HepG2 (cell line): Measurements from ENCODE around the gene CSNK2A1. TPM values are rescaled to one million over a fixed set of nuclear protein-coding genes. Genes with fewer than 3 reads are reported as not detected.

ENCODE experiments used
- ELF1 ChIP-seq: sonication (generic); formaldehyde crosslinking; IDR thresholded peaks from 2 replicates; pipeline ENCODE4 v1.4.0; 2020; ENCODE audit warnings: missing genetic modification reagents
- ELF3 ChIP-seq: IDR thresholded peaks from 2 replicates; pipeline ENCODE4 v1.6.1; 2016; ENCODE audit warnings: missing genetic modification reagents, missing compliant biosample characterization
- HDAC1 ChIP-seq: sonication (generic); formaldehyde crosslinking; IDR thresholded peaks from 2 replicates; pipeline ENCODE4 v1.5.1; 2020; ENCODE audit warnings: mild to moderate bottlenecking, missing genetic modification reagents
- MED8 ChIP-seq: sonication (generic); formaldehyde crosslinking; IDR thresholded peaks from 2 replicates; pipeline ENCODE4 v1.8.1; 2023; ENCODE audit warnings: mild to moderate bottlenecking, missing genetic modification reagents; ENCODE audit not compliant: insufficient replicate concordance
- NFKB2 ChIP-seq: sonication (generic); formaldehyde crosslinking; IDR thresholded peaks from 2 replicates; pipeline ENCODE4 v1.4.0; 2020; ENCODE audit warnings: missing genetic modification reagents, borderline replicate concordance
- NR2F1 ChIP-seq, 2 experiments: fragments of 450-650 bp in 1 of 2; formaldehyde crosslinking in 1 of 2; IDR thresholded peaks; 2 replicates each; pipeline versions ENCODE4 v1.5.0 to v1.6.1; 2016 to 2020; ENCODE audit warnings: mild to moderate bottlenecking in 1 of 2, missing compliant biosample characterization in 1 of 2, missing genetic modification reagents in 1 of 2, moderate library complexity in 1 of 2
- ZNF12 ChIP-seq: sonication (generic); formaldehyde crosslinking; IDR thresholded peaks from 2 replicates; pipeline ENCODE4 v1.5.0; 2020; ENCODE audit warnings: missing genetic modification reagents
- ZNF337 ChIP-seq: sonication (generic); formaldehyde crosslinking; IDR thresholded peaks from 2 replicates; pipeline ENCODE4 v1.5.1; 2020; ENCODE audit warnings: missing genetic modification reagents, low read depth, mild to moderate bottlenecking, borderline replicate concordance
- ZNF781 ChIP-seq: sonication (generic); formaldehyde crosslinking; IDR thresholded peaks from 2 replicates; pipeline ENCODE4 v1.5.1; 2020; ENCODE audit warnings: borderline replicate concordance, mild to moderate bottlenecking, missing genetic modification reagents; ENCODE audit errors: not compliant biosample characterization
- polyA plus RNA-seq, 8 experiments: library from polyadenylated mRNA; depleted of rRNA in 3 of 8; stranded (reverse) in 7 of 8; unstranded in 1 of 8; fragments of >200 nt; fragmentation: Illumina TruSeq in 4 of 8; extraction: Trizol in 4 of 8; gene quantifications; 2 replicates each; pipeline versions ENCODE4 v1.2.1 to v1.2.3, GENCODE V29; 2011 to 2016; ENCODE audit warnings: low read depth in 4 of 8, missing spikeins in 1 of 8, mixed read lengths in 1 of 8; ENCODE audit not compliant: insufficient read depth in 1 of 8
- total RNA-seq, 5 experiments: library from RNA; depleted of rRNA; stranded (reverse); fragments of >200 nt; fragmentation: Illumina TruSeq; extraction: Trizol; gene quantifications; 2 replicates each; pipeline ENCODE4 v1.2.3, GENCODE V29; 2016; ENCODE audit warnings: low read depth in 1 of 5
- TF ChIP-seq, protein P1 (sequence below): sonication (generic); formaldehyde crosslinking; IDR thresholded peaks from 2 replicates; pipeline ENCODE4 v1.9.0; 2021; ENCODE audit warnings: mild to moderate bottlenecking, missing genetic modification reagents
- TF ChIP-seq, protein P2 (sequence below): sonication (generic); formaldehyde crosslinking; IDR thresholded peaks from 2 replicates; pipeline ENCODE4 v1.8.0; 2022; ENCODE audit warnings: mild to moderate bottlenecking, missing genetic modification reagents; ENCODE audit not compliant: insufficient replicate concordance
- TF ChIP-seq, protein P3 (sequence below): sonication (generic); formaldehyde crosslinking; IDR thresholded peaks from 2 replicates; pipeline ENCODE4 v1.5.0; 2020; ENCODE audit warnings: mild to moderate bottlenecking, missing genetic modification reagents, borderline replicate concordance
- TF ChIP-seq, protein P4 (sequence below): sonication (generic); formaldehyde crosslinking; IDR thresholded peaks from 2 replicates; pipeline ENCODE4 v1.4.0; 2020; ENCODE audit warnings: missing genetic modification reagents; ENCODE audit errors: not compliant biosample characterization
- TF ChIP-seq, protein P5 (sequence below): sonication (generic); formaldehyde crosslinking; conservative IDR thresholded peaks from 2 replicates; pipeline ENCODE4 v1.4.0; 2020; ENCODE audit warnings: missing genetic modification reagents

CSNK2A1 gene
- total and polyA plus RNA-seq, 2 of the 13 experiments (the other 11 are each of a cell fraction or from before 2014, with no cell fraction given), result 153 to 231 TPM

DNA sequence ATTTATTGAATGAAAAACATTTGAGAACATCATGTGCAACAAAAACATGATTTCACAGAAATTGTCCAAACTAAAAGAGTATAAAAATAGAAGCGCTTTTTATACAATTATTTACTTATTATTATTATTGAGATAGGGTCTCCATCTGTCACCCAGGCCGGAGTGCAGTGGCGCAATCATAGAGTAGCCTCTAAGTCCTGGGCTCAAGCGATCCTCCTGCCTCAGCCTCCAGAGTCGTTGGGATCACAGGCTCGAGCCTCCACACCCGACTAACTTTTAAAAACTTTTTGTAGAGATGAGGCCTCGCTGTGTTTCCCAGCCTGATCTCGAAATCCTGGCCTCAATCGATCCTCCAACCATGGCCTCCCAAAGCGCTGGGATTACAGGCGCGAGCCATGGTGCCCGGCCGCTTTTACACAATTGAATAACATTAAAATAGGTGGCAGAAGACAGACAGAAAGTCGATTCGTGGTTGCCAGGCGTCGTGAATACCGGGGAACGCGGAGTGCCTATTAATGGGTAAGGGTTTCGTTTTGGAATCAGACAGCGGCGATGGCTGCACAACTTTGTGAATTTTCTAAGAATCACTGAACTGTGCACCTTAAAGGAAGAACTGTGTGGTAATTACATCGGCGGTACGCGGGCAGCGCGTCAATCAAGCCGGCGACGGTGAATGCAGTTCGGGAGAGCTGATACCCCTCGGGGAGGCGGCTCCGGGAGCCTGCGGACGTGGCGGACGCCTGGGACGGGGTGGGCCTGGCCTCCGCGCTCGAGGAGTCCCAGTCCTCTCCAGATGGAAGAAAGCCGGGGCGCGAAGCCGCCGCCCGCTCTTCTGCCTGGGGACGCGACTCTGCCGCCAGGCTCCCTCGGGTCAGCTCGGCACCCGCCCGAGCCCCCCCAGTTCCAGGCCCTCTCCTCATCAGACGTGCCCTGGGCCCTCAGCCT lies 82.1 kb downstream of the CSNK2A1 start (continued):
- 0 out of 2 replicates have a peak, but pooled peaks have one; percentile 38 for TF ChIP-seq NFKB2 (CRISPR knock-in tag)
- TF ChIP-seq, protein P1, sequence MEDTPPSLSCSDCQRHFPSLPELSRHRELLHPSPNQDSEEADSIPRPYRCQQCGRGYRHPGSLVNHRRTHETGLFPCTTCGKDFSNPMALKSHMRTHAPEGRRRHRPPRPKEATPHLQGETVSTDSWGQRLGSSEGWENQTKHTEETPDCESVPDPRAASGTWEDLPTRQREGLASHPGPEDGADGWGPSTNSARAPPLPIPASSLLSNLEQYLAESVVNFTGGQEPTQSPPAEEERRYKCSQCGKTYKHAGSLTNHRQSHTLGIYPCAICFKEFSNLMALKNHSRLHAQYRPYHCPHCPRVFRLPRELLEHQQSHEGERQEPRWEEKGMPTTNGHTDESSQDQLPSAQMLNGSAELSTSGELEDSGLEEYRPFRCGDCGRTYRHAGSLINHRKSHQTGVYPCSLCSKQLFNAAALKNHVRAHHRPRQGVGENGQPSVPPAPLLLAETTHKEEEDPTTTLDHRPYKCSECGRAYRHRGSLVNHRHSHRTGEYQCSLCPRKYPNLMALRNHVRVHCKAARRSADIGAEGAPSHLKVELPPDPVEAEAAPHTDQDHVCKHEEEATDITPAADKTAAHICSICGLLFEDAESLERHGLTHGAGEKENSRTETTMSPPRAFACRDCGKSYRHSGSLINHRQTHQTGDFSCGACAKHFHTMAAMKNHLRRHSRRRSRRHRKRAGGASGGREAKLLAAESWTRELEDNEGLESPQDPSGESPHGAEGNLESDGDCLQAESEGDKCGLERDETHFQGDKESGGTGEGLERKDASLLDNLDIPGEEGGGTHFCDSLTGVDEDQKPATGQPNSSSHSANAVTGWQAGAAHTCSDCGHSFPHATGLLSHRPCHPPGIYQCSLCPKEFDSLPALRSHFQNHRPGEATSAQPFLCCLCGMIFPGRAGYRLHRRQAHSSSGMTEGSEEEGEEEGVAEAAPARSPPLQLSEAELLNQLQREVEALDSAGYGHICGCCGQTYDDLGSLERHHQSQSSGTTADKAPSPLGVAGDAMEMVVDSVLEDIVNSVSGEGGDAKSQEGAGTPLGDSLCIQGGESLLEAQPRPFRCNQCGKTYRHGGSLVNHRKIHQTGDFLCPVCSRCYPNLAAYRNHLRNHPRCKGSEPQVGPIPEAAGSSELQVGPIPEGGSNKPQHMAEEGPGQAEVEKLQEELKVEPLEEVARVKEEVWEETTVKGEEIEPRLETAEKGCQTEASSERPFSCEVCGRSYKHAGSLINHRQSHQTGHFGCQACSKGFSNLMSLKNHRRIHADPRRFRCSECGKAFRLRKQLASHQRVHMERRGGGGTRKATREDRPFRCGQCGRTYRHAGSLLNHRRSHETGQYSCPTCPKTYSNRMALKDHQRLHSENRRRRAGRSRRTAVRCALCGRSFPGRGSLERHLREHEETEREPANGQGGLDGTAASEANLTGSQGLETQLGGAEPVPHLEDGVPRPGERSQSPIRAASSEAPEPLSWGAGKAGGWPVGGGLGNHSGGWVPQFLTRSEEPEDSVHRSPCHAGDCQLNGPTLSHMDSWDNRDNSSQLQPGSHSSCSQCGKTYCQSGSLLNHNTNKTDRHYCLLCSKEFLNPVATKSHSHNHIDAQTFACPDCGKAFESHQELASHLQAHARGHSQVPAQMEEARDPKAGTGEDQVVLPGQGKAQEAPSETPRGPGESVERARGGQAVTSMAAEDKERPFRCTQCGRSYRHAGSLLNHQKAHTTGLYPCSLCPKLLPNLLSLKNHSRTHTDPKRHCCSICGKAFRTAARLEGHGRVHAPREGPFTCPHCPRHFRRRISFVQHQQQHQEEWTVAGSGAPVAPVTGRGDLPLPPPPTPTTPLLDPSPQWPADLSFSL (CRISPR knock-in tag), result no peak
- TF ChIP-seq, protein P2, sequence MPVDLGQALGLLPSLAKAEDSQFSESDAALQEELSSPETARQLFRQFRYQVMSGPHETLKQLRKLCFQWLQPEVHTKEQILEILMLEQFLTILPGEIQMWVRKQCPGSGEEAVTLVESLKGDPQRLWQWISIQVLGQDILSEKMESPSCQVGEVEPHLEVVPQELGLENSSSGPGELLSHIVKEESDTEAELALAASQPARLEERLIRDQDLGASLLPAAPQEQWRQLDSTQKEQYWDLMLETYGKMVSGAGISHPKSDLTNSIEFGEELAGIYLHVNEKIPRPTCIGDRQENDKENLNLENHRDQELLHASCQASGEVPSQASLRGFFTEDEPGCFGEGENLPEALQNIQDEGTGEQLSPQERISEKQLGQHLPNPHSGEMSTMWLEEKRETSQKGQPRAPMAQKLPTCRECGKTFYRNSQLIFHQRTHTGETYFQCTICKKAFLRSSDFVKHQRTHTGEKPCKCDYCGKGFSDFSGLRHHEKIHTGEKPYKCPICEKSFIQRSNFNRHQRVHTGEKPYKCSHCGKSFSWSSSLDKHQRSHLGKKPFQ (CRISPR knock-in tag), result peak; percentile 54
- no peak for TF ChIP-seq ELF3 (CRISPR knock-in tag)
- TF ChIP-seq, protein P3, sequence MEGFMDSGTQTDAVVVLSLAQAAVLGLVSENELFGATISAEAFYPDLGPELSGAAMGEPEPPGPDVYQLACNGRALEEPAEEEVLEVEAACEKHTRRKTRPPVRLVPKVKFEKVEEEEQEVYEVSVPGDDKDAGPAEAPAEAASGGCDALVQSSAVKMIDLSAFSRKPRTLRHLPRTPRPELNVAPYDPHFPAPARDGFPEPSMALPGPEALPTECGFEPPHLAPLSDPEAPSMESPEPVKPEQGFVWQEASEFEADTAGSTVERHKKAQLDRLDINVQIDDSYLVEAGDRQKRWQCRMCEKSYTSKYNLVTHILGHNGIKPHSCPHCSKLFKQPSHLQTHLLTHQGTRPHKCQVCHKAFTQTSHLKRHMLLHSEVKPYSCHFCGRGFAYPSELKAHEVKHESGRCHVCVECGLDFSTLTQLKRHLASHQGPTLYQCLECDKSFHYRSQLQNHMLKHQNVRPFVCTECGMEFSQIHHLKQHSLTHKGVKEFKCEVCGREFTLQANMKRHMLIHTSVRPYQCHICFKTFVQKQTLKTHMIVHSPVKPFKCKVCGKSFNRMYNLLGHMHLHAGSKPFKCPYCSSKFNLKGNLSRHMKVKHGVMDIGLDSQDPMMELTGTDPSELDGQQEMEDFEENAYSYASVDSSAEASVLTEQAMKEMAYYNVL (CRISPR knock-in tag), result peak; percentile 76; the same call in 1 of the 2 replicates
- TF ChIP-seq ELF1 (CRISPR knock-in tag), result no peak
- TF ChIP-seq MED8, result peak; percentile 11
- no peak; the same call in 1 of the 2 replicates for TF ChIP-seq ZNF337 (CRISPR knock-in tag)
- TF ChIP-seq ZNF781 (CRISPR knock-in tag), result peak; percentile 76
- 0 out of 4 replicates have a peak, but pooled peaks of 1 of the 2 experiments have one; percentile 30 for TF ChIP-seq NR2F1 (CRISPR knock-in tag; IDR thresholded peaks at IDR 0.05)
- TF ChIP-seq, protein P4, sequence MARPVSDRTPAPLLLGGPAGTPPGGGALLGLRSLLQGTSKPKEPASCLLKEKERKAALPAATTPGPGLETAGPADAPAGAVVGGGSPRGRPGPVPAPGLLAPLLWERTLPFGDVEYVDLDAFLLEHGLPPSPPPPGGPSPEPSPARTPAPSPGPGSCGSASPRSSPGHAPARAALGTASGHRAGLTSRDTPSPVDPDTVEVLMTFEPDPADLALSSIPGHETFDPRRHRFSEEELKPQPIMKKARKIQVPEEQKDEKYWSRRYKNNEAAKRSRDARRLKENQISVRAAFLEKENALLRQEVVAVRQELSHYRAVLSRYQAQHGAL, result no peak
- no peak for TF ChIP-seq ZNF12
- TF ChIP-seq, protein P5, sequence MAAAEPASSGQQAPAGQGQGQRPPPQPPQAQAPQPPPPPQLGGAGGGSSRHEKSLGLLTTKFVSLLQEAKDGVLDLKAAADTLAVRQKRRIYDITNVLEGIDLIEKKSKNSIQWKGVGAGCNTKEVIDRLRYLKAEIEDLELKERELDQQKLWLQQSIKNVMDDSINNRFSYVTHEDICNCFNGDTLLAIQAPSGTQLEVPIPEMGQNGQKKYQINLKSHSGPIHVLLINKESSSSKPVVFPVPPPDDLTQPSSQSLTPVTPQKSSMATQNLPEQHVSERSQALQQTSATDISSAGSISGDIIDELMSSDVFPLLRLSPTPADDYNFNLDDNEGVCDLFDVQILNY (CRISPR knock-in tag), result peak; percentile 60; the same call in 1 of the 2 replicates
- peak; percentile 56 for TF ChIP-seq HDAC1 (CRISPR knock-in tag)
